HG02840 (cell line): ENCODE measurements around the gene EIF2B5.
"Not testable (repeated sequence)": the region's sequence is repeated elsewhere in the genome, so short reads cannot be mapped to it uniquely, and the experiment has no call there.

ENCODE experiments used
- ATAC-seq: cut with Tn5 transposase; IDR thresholded peaks from one replicate; pipeline ENCODE4 v1.9.1; 2021; ENCODE audit warnings: mild to moderate bottlenecking, moderate library complexity, moderate number of reproducible peaks; ENCODE audit not compliant: unreplicated experiment, low FRiP score

The EIF2B5 gene

DNA sequence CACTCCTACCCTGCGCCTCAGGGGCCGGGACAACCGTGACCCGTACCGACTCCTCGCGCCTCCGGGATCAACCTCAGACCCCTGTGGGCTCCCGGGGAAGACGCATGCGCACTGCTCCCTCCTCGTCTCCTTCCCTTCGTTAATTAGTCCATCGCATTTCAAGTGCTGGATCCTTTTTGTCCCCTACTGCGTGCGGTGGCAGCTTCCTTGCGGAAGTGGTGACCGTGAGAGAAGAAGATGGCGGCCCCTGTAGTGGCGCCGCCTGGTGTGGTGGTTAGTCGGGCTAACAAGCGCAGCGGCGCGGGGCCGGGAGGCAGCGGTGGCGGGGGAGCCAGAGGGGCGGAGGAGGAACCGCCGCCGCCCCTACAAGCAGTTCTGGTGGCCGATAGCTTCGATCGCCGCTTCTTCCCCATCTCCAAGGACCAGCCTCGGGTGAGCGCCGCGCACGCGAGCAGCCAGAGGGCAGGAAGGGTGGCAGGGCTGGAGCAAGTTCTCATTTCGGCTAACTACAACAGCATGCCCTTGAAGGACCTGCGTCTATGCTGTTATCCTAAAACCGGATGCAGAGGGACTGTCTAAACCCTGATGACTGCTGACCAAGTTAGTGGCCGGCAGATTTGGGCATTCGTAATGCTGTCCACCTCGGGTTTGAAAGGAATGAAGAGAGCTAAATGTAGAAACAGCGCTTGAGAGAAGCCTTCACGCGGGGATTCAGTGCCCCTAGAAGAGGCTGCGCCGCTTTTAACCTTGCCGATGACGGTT, at the start of gene EIF2B5:
EIF2B5 (plus strand) TSS at position 210 of the 762 bp plus-strand sequence; CDS start at position 238, 28 bp downstream.
- peak; percentile 94 for ATAC-seq

GRCh38 chr3:184085389-184085852, 49.7 kb upstream of the EIF2B5 start:
- ATAC-seq: no peak

GRCh38 chr3:184092199-184092598, 43.0 kb upstream of the EIF2B5 start:
- no peak for ATAC-seq

- ATAC-seq: no peak
These were observed 38.3 kb upstream of the EIF2B5 start, which contains the start of gene HTR3E for GRCh38 chr3:184096811-184097383. HTR3E (plus strand) TSS chr3:184097064; CDS start chr3:184097530, 466 bp downstream.

DNA sequence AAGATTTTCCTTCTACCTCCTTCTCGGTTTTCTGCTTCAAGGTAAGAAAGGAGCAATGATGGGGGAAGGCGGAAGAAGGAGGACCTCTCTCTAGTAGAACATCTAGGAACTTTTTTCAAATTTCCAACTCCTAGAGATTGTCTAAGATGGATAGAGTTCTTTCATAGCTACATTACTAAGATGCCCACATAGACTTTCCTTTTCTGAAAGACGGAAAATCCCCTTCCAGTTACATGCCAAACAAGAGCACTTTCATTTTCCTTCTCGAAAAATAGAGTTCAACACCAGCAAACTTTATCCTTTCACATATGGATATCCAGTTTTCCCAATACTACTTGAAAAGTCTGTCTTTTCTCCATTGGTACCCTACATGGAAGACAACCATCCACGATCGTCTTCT, 37.6 kb upstream of the EIF2B5 start:
- no peak for ATAC-seq

DNA sequence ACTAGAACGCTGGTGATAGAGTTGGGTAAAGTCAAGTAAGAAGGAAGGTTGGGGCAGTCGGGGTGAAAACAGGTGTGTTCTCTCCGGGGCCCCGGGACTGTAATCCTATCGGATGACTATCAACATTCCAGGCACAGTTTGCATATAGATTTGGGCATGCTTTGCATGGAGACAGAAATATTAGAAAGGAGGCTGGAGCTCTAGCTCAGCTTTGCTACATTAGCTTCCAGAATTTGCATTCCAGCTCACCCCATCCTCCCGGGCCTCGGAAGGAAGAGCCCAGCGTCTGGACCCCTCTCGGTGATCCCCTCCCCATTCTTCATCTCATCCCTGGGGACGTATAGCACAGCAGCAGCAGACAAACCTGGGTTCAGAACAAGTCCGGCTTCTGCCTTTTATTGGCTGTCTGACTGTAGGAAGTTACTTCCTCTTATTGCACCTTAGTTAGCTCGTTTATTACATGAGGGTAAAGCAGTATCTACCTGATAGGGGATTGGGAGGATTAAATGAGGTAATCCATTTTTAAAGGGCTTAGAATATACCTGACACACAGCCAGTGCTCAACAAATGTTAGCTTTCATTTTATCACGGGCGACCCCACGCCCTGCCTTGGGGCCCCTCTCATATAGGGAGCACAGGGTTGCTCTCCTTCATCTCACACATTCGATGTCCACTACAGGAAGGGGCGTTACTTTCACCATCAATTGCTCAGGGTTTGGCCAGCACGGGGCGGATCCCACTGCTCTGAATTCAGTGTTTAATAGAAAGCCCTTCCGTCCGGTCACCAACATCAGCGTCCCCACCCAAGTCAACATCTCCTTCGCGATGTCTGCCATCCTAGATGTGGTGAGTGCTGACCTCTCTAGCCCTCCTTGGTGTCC, 35.1 kb upstream of the EIF2B5 start:
- ATAC-seq: no peak

DNA sequence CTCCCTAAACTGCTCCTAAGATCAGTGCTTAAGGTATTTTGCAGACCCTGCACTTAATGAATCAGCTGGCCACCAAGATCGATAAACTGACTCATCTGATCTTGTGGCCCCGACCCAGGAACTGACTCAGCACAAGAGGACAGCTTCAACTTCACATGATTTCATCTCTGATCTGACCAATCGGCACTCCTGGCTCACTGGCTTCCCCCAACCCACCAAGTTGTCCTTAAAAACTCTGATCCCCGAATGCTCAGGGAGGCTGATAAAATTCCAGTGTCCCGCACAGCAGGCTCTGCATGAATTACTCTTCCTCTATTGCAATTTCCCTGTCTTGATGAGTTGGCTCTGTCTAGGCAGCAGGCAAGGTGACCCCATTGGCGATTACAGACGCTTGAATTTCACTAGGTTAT, 24.8 kb upstream of the EIF2B5 start:
- ATAC-seq: no peak

DNA sequence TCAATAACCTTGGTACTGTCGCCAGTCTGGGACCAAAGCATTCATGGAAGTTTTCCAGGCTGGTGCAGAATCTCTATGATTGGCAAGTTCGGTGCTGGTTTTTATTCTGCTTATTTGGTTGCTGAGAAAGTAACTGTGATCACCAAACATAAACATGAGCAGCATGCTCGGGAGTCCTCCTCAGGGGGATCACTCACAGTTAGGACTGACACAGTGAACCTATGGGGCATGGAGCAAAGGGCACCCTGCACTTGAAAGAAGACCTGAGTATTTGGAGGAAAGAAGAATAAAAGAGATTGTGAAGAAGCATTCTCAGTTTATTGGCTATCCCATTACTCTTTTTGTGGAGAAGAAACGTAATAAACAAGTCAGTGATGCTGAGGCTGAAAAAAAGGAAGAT, 19.1 kb upstream of the EIF2B5 start:
- ATAC-seq: no peak

- no peak for ATAC-seq
These were observed 17.5 kb upstream of the EIF2B5 start for GRCh38 chr3:184117636-184118035.

GRCh38 chr3:184121031-184121430, 14.1 kb upstream of the EIF2B5 start:
- not testable (repeated sequence) for ATAC-seq

- ATAC-seq: no peak
These were observed 9.2 kb upstream of the EIF2B5 start for GRCh38 chr3:184126006-184126405.

- no peak for ATAC-seq
These were observed 6.1 kb upstream of the EIF2B5 start for GRCh38 chr3:184129012-184129411.

GRCh38 chr3:184132945-184133344, 2.2 kb upstream of the EIF2B5 start:
- ATAC-seq: no peak

DNA sequence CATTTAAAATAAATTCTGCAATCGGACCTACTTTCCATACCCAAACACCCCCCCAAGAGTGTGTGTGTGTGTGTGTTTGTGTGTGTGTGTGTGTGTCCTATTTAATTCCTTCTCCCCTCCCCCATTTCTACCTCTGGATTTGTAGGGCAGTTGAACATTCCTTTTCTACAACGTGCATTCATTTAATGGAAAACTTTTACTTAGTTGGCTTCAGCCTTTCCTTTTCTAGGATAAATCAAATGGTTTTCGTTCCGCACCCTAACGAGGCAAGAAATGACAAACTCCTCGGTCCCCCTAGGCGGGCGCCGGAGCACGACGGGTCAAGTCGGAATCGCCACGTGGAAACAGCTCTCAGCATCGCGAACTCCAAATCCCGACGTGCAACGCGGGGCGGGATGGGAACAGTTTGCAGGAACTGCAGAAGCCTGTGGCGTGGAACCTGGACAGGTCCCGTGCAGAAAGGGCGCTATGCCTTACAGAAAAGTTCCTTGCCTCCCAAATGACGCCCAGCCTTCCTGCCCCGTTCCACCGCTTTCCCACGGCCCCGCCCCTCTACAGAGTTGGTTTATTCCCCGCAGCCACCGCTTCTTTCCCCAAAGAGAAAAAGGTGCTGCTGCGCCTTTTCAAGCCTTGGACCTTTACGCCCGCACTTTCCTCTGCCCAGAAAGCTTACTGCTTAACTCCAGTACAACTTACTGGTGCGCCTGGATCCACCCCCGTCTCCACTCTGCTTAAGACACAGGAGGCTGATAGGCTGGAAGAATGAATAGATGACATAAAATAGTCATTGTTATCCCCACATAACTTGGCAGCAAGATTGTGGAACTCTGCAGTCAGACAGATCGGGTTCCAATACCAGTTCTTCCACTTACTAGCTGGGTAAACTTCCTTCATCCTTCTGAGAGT, 1.1 kb upstream of the EIF2B5 start:
- no peak for ATAC-seq

GRCh38 chr3:184134746-184135148, 411 bp upstream of the EIF2B5 start:
- peak; percentile 7 for ATAC-seq

DNA sequence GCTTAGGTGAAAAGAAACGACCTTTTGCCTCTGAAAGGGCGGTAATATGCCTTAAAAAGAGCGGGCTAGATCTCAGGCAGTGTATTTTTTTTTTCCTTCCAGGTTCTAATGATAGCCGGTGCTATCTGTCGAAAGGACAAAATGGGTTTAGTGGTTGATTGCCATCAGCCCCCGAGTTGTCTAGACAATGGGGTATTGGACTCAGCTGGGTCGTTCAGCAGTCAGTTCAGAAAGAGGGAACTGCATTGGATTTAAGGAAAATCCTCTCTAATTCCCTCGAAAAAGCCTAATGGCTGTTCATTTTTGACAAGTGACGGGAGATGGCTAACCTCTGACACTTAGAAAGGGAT, 728 bp downstream of the EIF2B5 start:
- no peak for ATAC-seq

DNA sequence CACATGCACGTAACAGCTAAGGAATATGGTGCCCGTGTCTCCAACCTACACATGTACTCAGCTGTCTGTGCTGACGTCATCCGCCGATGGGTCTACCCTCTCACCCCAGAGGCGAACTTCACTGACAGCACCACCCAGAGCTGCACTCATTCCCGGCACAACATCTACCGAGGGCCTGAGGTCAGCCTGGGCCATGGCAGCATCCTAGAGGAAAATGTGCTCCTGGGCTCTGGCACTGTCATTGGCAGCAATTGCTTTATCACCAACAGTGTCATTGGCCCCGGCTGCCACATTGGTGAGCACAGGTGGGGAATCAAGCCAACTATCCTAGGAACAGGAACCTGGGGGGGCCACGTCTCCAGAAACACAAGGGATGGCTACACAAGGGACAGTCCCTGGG, 5.3 kb downstream of the EIF2B5 start:
- ATAC-seq: no peak

DNA sequence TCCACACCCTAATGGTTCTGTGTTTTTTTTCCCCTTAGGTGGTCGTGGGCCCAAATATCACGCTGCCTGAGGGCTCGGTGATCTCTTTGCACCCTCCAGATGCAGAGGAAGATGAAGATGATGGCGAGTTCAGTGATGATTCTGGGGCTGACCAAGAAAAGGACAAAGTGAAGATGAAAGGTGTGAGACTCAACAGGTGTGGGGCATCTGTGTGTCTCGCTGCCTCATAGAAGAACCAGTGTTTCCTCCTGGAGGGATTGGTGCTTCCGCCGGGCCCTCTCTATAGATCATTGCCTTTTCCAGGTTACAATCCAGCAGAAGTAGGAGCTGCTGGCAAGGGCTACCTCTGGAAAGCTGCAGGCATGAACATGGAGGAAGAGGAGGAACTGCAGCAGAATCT, 7.0 kb downstream of the EIF2B5 start:
- no peak for ATAC-seq

DNA sequence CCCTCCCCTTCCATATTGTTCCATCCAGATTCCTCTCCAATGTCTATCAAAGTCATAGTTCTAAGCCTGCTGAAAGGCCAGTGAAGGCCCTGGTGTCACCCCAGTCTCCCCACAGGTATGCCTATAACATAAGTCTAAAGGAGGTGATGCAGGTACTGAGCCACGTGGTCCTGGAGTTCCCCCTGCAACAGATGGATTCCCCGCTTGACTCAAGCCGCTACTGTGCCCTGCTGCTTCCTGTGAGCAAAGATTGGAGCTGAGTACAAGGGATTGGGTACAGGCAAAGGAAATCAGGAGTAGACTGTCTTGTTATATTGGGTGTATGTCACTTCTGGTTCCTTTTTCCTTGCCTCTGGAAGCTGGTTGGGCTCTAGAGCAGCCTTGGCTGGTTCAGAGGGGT, 8.2 kb downstream of the EIF2B5 start:
- no peak for ATAC-seq

DNA sequence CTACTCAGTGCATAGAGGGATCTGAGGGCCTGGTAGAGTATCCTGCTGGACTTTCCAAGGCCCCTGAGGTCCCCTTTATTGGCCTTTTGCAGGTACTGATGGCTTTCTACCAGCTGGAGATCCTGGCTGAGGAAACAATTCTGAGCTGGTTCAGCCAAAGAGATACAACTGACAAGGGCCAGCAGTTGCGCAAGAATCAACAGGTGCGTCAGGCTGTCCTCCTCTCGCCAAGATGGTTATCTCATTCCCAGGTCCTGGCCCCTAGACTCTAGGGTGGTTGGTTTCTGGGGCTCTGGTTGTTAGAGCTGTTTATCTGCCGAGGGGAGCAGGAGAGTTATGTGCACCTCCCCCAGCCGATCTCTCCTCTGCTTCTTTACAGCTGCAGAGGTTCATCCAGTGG, 9.3 kb downstream of the EIF2B5 start:
- no peak for ATAC-seq
